Duodenal mucosa (tissue), 2 donors: ENCODE data around the gene AFAP1L1.

Experiments
- H3K27ac ChIP-seq: one replicate; pipeline ENCODE4 v1.7.0; 2013; ENCODE audit warnings: low read depth, low read length
- H3K27me3 ChIP-seq, 2 donors: one replicate each; pipeline ENCODE4 v1.7.0; 2013; ENCODE audit warnings: low read length in 2 of 2, control low read depth in 1 of 2; ENCODE audit not compliant: insufficient read depth in 2 of 2, control insufficient read depth in 1 of 2
- H3K36me3 ChIP-seq, 2 donors: one replicate each; pipeline ENCODE4 v1.7.0; 2013; ENCODE audit warnings: low read length in 2 of 2, control low read depth in 1 of 2; ENCODE audit not compliant: insufficient read depth in 2 of 2, control insufficient read depth in 1 of 2
- H3K4me1 ChIP-seq, 2 donors: one replicate each; pipeline ENCODE4 v1.7.0; 2013; ENCODE audit warnings: low read length in 2 of 2, control low read depth in 1 of 2; ENCODE audit not compliant: insufficient read depth in 2 of 2, control insufficient read depth in 1 of 2
- H3K4me3 ChIP-seq, 2 donors: one replicate each; pipeline ENCODE4 v1.7.0; 2013; ENCODE audit warnings: low read length in 2 of 2, low read depth in 1 of 2
- H3K9ac ChIP-seq, 2 donors: one replicate each; pipeline ENCODE4 v1.7.0; 2013; ENCODE audit warnings: low read length in 2 of 2, low read depth in 1 of 2
- H3K9me3 ChIP-seq, 2 donors: one replicate each; pipeline ENCODE4 v1.7.0; 2013; ENCODE audit warnings: low read length in 2 of 2, control low read depth in 1 of 2; ENCODE audit not compliant: control insufficient read depth in 1 of 2

Gene AFAP1L1

GRCh38 chr5:149357370-149358293 lies 86.0 kb downstream of the AFAP1L1 start, which contains the start of gene PCYOX1L:
TSS of gene PCYOX1L (plus strand) at chr5:149358046. CDS start at chr5:149358069, 23 bp downstream.
- no peak within 1 kb of the TSS for H3K27ac ChIP-seq

GRCh38 chr5:149358294-149358651 lies 86.6 kb downstream of the AFAP1L1 start:
- H3K27me3 ChIP-seq, result no peaks in the 10 kb centered on the region
- peak overlapping the region; percentile 80 to 84 for H3K4me3 ChIP-seq
- peaks cover 5 to 9% of the 10 kb centered on the region in 2 donors for H3K36me3 ChIP-seq
- H3K4me1 ChIP-seq, result peaks cover 17 to 18% of the 10 kb centered on the region in 2 donors
- no peak overlapping the region for H3K27ac ChIP-seq
- H3K9ac ChIP-seq, result peak overlapping the region; percentile 76 to 84
- H3K9me3 ChIP-seq, result no peaks in the 10 kb centered on the region

More at GRCh38 chr5:149357370-149358293, 86.0 kb downstream of the AFAP1L1 start, which contains the start of gene PCYOX1L:
- peaks cover 17 to 18% of the 10 kb centered on the region in 2 donors for H3K4me1 ChIP-seq
- peak within 1 kb of the TSS; percentile 76 to 84 for H3K9ac ChIP-seq
- H3K27me3 ChIP-seq, result no peaks in the 10 kb centered on the region
- peaks cover 5 to 13% of the 10 kb centered on the region in 2 donors for H3K36me3 ChIP-seq
- no peaks in the 10 kb centered on the region for H3K9me3 ChIP-seq
- H3K4me3 ChIP-seq, result peak within 1 kb of the TSS; percentile 80 to 84

GRCh38 chr5:149358868-149359495 lies 87.3 kb downstream of the AFAP1L1 start:
- Histone ChIP-seq H3K9ac (peak overlapping the region in 1 of 2 donors; percentile 76), H3K27ac (no peak overlapping the region), H3K4me1 (peaks cover 17 to 18% of the 10 kb centered on the region in 2 donors), H3K36me3 (peaks cover 0 to 9% of the 10 kb centered on the region in 2 donors), H3K27me3 (no peaks in the 10 kb centered on the region), H3K4me3 (peak overlapping the region; percentile 80 to 84), H3K9me3 (no peaks in the 10 kb centered on the region)

GRCh38 chr5:149360272-149360671 lies 88.6 kb downstream of the AFAP1L1 start:
- Histone ChIP-seq H3K27ac (no peak overlapping the region), H3K4me1 (peaks cover 17 to 18% of the 10 kb centered on the region in 2 donors)

DNA sequence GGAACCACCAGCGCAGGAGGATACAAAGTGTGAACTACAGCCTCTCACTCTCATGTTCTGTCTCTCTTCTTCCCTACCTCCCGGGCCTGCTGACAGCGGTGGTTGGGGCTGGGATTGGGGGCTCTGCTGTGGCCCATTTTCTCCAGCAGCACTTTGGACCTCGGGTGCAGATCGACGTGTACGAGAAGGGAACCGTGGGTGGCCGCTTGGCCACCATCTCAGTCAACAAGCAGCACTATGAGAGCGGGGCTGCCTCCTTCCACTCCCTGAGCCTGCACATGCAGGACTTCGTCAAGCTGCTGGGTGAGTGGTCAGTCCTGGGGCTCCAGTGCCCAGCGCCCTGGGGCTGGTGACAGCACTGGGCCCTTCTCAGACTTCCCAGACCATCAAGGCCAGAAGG lies 90.9 kb downstream of the AFAP1L1 start:
- peaks cover 12 to 15% of the 10 kb centered on the region in 2 donors for H3K4me1 ChIP-seq
- H3K9me3 ChIP-seq, result no peaks in the 10 kb centered on the region
- H3K27ac ChIP-seq, result no peak overlapping the region
- no peak overlapping the region for H3K4me3 ChIP-seq
- no peak overlapping the region for H3K9ac ChIP-seq
- no peaks in the 10 kb centered on the region for H3K27me3 ChIP-seq
- H3K36me3 ChIP-seq, result no peaks in the 10 kb centered on the region

More at GRCh38 chr5:149360272-149360671, 88.6 kb downstream of the AFAP1L1 start:
- Histone ChIP-seq H3K36me3 (peaks cover 0 to 4% of the 10 kb centered on the region in 2 donors), H3K4me3 (no peak overlapping the region), H3K9me3 (no peaks in the 10 kb centered on the region), H3K27me3 (no peaks in the 10 kb centered on the region), H3K9ac (no peak overlapping the region)

DNA sequence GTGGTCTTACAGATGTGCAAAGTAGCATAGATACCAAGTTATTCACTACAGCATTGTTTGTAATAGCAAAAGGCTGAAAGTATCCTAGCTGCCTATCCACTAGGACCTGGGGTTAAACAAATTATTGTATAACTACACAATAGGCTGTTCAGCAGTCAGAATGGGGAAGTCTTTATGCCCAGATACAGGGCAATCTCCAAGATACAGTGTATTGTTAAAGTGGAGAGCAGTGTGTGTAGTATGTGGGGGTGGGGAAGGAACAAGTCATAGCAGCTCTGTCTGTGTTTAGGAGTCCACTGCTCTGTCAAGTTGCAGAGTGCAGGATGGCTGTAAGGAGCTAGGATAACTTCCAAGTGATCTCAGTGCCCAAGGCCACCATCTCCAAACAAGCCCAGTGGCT lies 91.7 kb downstream of the AFAP1L1 start:
- Histone ChIP-seq H3K9ac (no peak overlapping the region), H3K9me3 (no peaks in the 10 kb centered on the region), H3K4me1 (peaks cover 9 to 11% of the 10 kb centered on the region in 2 donors), H3K27me3 (no peaks in the 10 kb centered on the region), H3K4me3 (no peak overlapping the region), H3K27ac (no peak overlapping the region), H3K36me3 (no peaks in the 10 kb centered on the region)

DNA sequence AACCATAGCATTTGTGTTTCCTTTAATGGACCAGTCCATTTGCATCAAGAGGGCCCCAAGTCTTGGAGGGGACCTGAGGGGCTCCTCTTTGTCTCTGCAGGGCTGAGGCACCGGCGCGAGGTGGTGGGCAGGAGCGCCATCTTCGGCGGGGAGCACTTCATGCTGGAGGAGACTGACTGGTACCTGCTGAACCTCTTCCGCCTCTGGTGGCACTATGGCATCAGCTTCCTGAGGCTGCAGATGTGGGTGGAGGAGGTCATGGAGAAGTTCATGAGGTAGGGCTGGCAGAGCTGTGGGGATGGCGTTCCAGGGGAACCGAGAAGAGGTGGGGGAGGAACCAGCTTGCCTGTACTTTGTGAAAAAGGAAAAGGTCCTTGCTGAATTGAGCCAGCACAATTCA lies 92.3 kb downstream of the AFAP1L1 start:
- Histone ChIP-seq H3K27ac (no peak overlapping the region), H3K9me3 (no peaks in the 10 kb centered on the region), H3K36me3 (no peaks in the 10 kb centered on the region), H3K4me3 (no peak overlapping the region), H3K4me1 (peaks cover 3 to 5% of the 10 kb centered on the region in 2 donors), H3K9ac (no peak overlapping the region), H3K27me3 (no peaks in the 10 kb centered on the region)

DNA sequence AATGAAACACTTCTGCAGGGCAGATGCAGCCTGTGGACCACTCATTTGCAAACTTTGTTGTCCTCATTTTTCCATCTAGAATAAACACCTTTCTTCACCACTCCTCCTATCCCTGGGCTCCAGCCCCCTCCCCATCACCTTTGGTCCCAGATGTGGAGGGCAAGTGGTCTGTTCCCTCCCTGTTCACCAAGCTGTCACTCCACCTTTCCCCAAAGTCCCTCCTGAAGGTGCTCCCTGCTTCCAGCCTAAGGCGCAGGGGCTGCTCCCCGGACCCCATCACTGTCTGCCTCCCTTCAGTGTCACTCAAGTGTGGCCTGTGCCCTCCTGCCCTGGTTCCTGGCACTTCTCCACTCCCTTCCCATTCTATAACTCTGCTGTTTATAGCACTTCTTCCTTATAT lies 93.1 kb downstream of the AFAP1L1 start:
- Histone ChIP-seq H3K27me3 (no peaks in the 10 kb centered on the region), H3K4me3 (no peak overlapping the region), H3K36me3 (no peaks in the 10 kb centered on the region), H3K9ac (no peak overlapping the region), H3K4me1 (peaks cover 0 to 3% of the 10 kb centered on the region in 2 donors), H3K9me3 (no peaks in the 10 kb centered on the region), H3K27ac (no peak overlapping the region)

GRCh38 chr5:149365418-149365817 lies 93.8 kb downstream of the AFAP1L1 start:
- Histone ChIP-seq H3K27ac (no peak overlapping the region), H3K36me3 (no peaks in the 10 kb centered on the region), H3K27me3 (no peaks in the 10 kb centered on the region), H3K9ac (no peak overlapping the region), H3K4me1 (peaks cover 0 to 3% of the 10 kb centered on the region in 2 donors), H3K4me3 (no peak overlapping the region), H3K9me3 (no peaks in the 10 kb centered on the region)

DNA sequence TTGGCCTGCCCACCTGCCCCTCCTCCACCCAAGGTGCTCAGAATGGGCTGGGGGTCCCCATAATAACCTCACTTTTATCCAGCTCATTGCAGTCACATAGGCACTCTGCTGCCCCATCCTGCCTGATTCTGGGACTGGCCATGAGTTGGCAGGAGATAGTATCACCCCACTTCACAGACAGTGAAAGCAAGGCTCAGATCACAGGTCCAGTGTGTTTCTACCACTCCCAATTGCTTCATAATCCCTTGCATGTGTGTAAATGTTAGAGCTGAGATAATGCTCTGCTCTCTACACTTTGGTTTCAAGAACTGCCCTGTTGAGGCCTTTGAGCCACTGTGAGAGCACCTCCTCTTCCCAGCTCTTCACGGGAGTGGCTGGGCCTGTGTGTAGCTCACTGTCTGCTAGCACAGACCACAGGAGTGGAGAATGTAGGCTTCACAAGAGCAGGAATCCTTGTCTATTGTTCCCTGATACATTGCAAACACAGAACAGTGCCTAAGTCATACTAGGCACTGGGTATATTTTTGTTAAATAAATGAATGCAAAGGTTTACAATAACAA lies 94.6 kb downstream of the AFAP1L1 start:
- Histone ChIP-seq H3K27me3 (no peaks in the 10 kb centered on the region), H3K9me3 (no peaks in the 10 kb centered on the region), H3K36me3 (no peaks in the 10 kb centered on the region), H3K4me3 (no peak overlapping the region), H3K27ac (no peak overlapping the region), H3K9ac (no peak overlapping the region), H3K4me1 (peaks cover 0 to 3% of the 10 kb centered on the region in 2 donors)
